HG02981 (cell line): ENCODE measurements around the gene NTM.

Experiments used
- ATAC-seq: cut with Tn5 transposase; IDR thresholded peaks from one replicate; pipeline ENCODE4 v1.9.1; 2021; ENCODE audit warnings: mild to moderate bottlenecking, moderate library complexity; ENCODE audit not compliant: unreplicated experiment

The NTM gene

GRCh38 chr11:131372234-131372962 is 2.0 kb downstream of the NTM start:
- ATAC-seq = no peak

- no peak for ATAC-seq
Measured at GRCh38 chr11:131373095-131373725, 2.8 kb downstream of the NTM start.

GRCh38 chr11:131373756-131374155 is 3.3 kb downstream of the NTM start:
- no peak for ATAC-seq

- no peak for ATAC-seq
Measured at GRCh38 chr11:131375421-131375820, 5.0 kb downstream of the NTM start.

- no peak for ATAC-seq
Measured at GRCh38 chr11:131375915-131376314, 5.5 kb downstream of the NTM start.

- peak; percentile 87 for ATAC-seq
Measured at GRCh38 chr11:131378931-131379330, 8.5 kb downstream of the NTM start.

- no peak for ATAC-seq
Measured at GRCh38 chr11:131385763-131386390, 15.5 kb downstream of the NTM start.

- no peak for ATAC-seq
Measured at GRCh38 chr11:131386408-131386807, 16.0 kb downstream of the NTM start.

GRCh38 chr11:131388030-131388429 is 17.6 kb downstream of the NTM start:
- ATAC-seq = no peak

- no peak for ATAC-seq
Measured at GRCh38 chr11:131389582-131389981, 19.2 kb downstream of the NTM start.

- ATAC-seq = no peak
Measured at GRCh38 chr11:131391176-131391575, 20.8 kb downstream of the NTM start.

- no peak for ATAC-seq
Measured at GRCh38 chr11:131392528-131393255, 22.3 kb downstream of the NTM start.

- ATAC-seq = no peak
Measured at GRCh38 chr11:131393691-131394090, 23.3 kb downstream of the NTM start.

- no peak for ATAC-seq
Measured at GRCh38 chr11:131397675-131398074, 27.3 kb downstream of the NTM start.

- ATAC-seq = no peak
Measured at GRCh38 chr11:131402040-131402439, 31.6 kb downstream of the NTM start.

GRCh38 chr11:131404010-131404409 is 33.6 kb downstream of the NTM start:
- ATAC-seq = no peak

GRCh38 chr11:131408025-131408640 is 37.7 kb downstream of the NTM start:
- no peak for ATAC-seq

- no peak for ATAC-seq
Measured at GRCh38 chr11:131409345-131409744, 38.9 kb downstream of the NTM start.

- ATAC-seq = no peak
Measured at GRCh38 chr11:131411636-131412035, 41.2 kb downstream of the NTM start.

- ATAC-seq = no peak
Measured at GRCh38 chr11:131412061-131412460, 41.6 kb downstream of the NTM start.

- no peak for ATAC-seq
Measured at GRCh38 chr11:131413217-131413616, 42.8 kb downstream of the NTM start.
